Measurements from ENCODE around the gene LPIN3. TPM values are rescaled to one million over a fixed set of nuclear protein-coding genes. Genes with fewer than 3 reads are reported as not detected.

LPIN3 gene
- polyA plus RNA-seq, 1 of the 3 experiments (the other 2 are of a cell fraction), result 0.21 TPM

GRCh38 chr20:41373251-41373783, 32.7 kb downstream of the LPIN3 start:
- Histone ChIP-seq H3K9me3 (no peaks in the 10 kb centered on the region), H3K79me2 (ENCODE audit: insufficient read depth) (no peaks in the 10 kb centered on the region), H4K20me1 (ENCODE audit: insufficient read depth) (no peaks in the 10 kb centered on the region), H3K4me3 (ENCODE audit: low read depth in 2 of 2, low read length in 1 of 2) (no peak overlapping the region), H3K9ac (no peak overlapping the region), H3K4me1 (ENCODE audit: control insufficient read depth in 1 of 2, insufficient read depth in 2 of 2, low read depth in 1 of 2, low read length in 1 of 2) (peaks cover 0 to 19% of the 10 kb centered on the region in 2 experiments; a peak in 1 of 4 replicates), H3F3A (replicated peaks; ENCODE audit: insufficient read depth) (no peaks in the 10 kb centered on the region), H2AFZ (ENCODE audit: low read depth) (no peak overlapping the region), H3K36me3 (replicated peaks in 1 of 2; ENCODE audit: control insufficient read depth in 1 of 2, insufficient read depth in 2 of 2, low read length in 1 of 2) (no peaks in the 10 kb centered on the region), H3K4me2 (no peak overlapping the region), H3K27me3 (ENCODE audit: insufficient read depth) (peaks cover 22% of the 10 kb centered on the region; the same call in 1 of the 2 replicates), H3K9me2 (no peaks in the 10 kb centered on the region), H3K27ac (ENCODE audit: low read depth in 2 of 2, low read length in 1 of 2) (no peak overlapping the region)
- 52% methylated on average over 9 of the region's 11 CpGs for WGBS (ENCODE audit: low lambda C conversion rate)
- TF ChIP-seq SMC3 (IDR thresholded peaks at IDR 0.05; ENCODE audit: low read depth, low read length) (no peak), ZBTB33 (IDR thresholded peaks at IDR 0.05; ENCODE audit: borderline replicate concordance, low read depth) (no peak), ELF1 (IDR thresholded peaks at IDR 0.05) (no peak), PBX3 (IDR thresholded peaks at IDR 0.05) (no peak), GATA2 (CRISPR knock-in tag; IDR thresholded peaks at IDR 0.05) (no peak), IRF3 (IDR thresholded peaks at IDR 0.05; ENCODE audit: low read depth, low read length) (no peak), FOSL2 (IDR thresholded peaks at IDR 0.05; ENCODE audit: borderline replicate concordance, low read depth) (no peak), CHD2 (IDR thresholded peaks at IDR 0.05; ENCODE audit: low read length, partially characterized antibody) (no peak), RXRA (IDR thresholded peaks at IDR 0.05; ENCODE audit: borderline replicate concordance, low read depth) (no peak), USF2 (IDR thresholded peaks at IDR 0.05; ENCODE audit: borderline replicate concordance, low read depth, low read length) (no peak), FOXJ3 (CRISPR knock-in tag; IDR thresholded peaks at IDR 0.05) (no peak), MEF2A (IDR thresholded peaks at IDR 0.05; ENCODE audit: borderline replicate concordance, low read depth) (no peak), REST (IDR thresholded peaks at IDR 0.05; ENCODE audit: low read depth, low read length) (no peak), POLR2AphosphoS5 (IDR thresholded peaks at IDR 0.05; ENCODE audit: low read depth, low read length) (no peak), TEAD4 (IDR thresholded peaks at IDR 0.05; ENCODE audit: borderline replicate concordance, insufficient read depth) (no peak), YY1 (IDR thresholded peaks at IDR 0.05; ENCODE audit: low read depth) (no peak), TAF1 (IDR thresholded peaks at IDR 0.05; ENCODE audit: borderline replicate concordance, low read depth, low read length) (no peak), EZH2phosphoT487 (IDR thresholded peaks at IDR 0.05; ENCODE audit: borderline replicate concordance, low read depth) (no peak)
- ChIA-PET POLR2A (no interaction called here), CTCF (interaction anchor here (0.6 to 1.7 kb wide), 4 partner anchors 33 to 1735 kb away, joined by 3 to 5 read pairs (median 4); partner anchors contain the start of gene LPIN3)
- DNase-seq, result no peak
